HepG2 (cell line): Measurements from ENCODE around the gene C1QTNF6. TPM values are rescaled to one million over a fixed set of nuclear protein-coding genes. Genes with fewer than 3 reads are reported as not detected.

ENCODE experiments used
- ATAC-seq: fragments of 200-7000 bp; cut with Tn5 transposase; 3 replicates; pipeline ENCODE4 v1.9.1; 2020; ENCODE audit warnings: mild to moderate bottlenecking, moderate library complexity
- BruUV-seq: library from RNA; stranded (reverse); fragments of 400-500 nt; replicated peaks from 2 replicates; lab custom pipeline; 2021; lab: Mats Ljungman, UMichigan
- CTCF ChIA-PET: fragments of 300-600 bp; formaldehyde crosslinking; extraction: SDS; loops from one replicate; lab custom pipeline; 2021; ENCODE audit warnings: low total read pairs, inconsistent platforms, low intra/inter-chr PET ratio; lab: Yijun Ruan, JAX
- POLR2A ChIA-PET: fragments of 350-600 bp; sonication (Branson Sonifier 250); formaldehyde crosslinking; loops from one replicate; lab custom pipeline; 2020; ENCODE audit warnings: antibody characterized with exemption, inconsistent platforms; lab: Yijun Ruan, JAX
- DNase-seq: peaks from one replicate; pipeline ENCODE4 v3.0.0-alpha.2; 2015; ENCODE audit warnings: low spot score
- FAIRE-seq: peaks from 3 replicates; lab custom pipeline; 2011; peaks lifted over from hg19 to GRCh38; lab: Jason Lieb, UNC
- H2AFZ ChIP-seq: one replicate; pipeline ENCODE4 v1.6.1; 2011; ENCODE audit warnings: low read length, inconsistent platforms
- H3K27ac ChIP-seq: fragments of 300-600 bp; 3 replicates; pipeline ENCODE4 v1.8.0; 2011; ENCODE audit warnings: mixed run types, mild to moderate bottlenecking, mixed read lengths, low read length, inconsistent platforms; ENCODE audit not compliant: insufficient read depth; ENCODE audit errors: extremely low read length
- H3K27me3 ChIP-seq, 2 experiments: fragments of 200-600 bp in 1 of 2; 2 replicates in 1 of 2; 3 replicates in 1 of 2; pipeline versions ENCODE4 v1.6.0 to v1.8.0; 2011; ENCODE audit warnings: low read length in 2 of 2, mild to moderate bottlenecking in 2 of 2, moderate library complexity in 2 of 2, inconsistent platforms in 1 of 2; ENCODE audit not compliant: insufficient read depth in 2 of 2, control insufficient read depth in 1 of 2
- H3K36me3 ChIP-seq, 2 experiments: fragments of 200-600 bp in 1 of 2; replicated peaks in 1 of 2; 2 replicates in 1 of 2; 3 replicates in 1 of 2; pipeline versions ENCODE4 v1.5.1 to v1.8.0; 2011; ENCODE audit warnings: low read length in 2 of 2, inconsistent platforms in 1 of 2; ENCODE audit not compliant: insufficient read depth in 2 of 2, control insufficient read depth in 1 of 2
- H3K4me1 ChIP-seq: 2 replicates; pipeline ENCODE4 v1.5.1; 2012; ENCODE audit warnings: low read length, inconsistent platforms; ENCODE audit not compliant: insufficient read depth
- H3K4me2 ChIP-seq: 2 replicates; pipeline ENCODE4 v1.6.0; 2011; ENCODE audit warnings: low read depth, low read length, inconsistent platforms
- H3K4me3 ChIP-seq, 3 experiments: fragments of 200-600 bp in 1 of 3; sonication (generic), shearing (Covaris generic) in 1 of 3; replicated peaks in 1 of 3; 2 replicates each; pipeline ENCODE4 v1.5.1; 2011 to 2016; ENCODE audit warnings: low read length in 3 of 3, inconsistent platforms in 2 of 3, low read depth in 2 of 3, mild to moderate bottlenecking in 2 of 3, control low read depth in 1 of 3, mixed read lengths in 1 of 3; ENCODE audit not compliant: insufficient read depth in 1 of 3
- H3K79me2 ChIP-seq: one replicate; pipeline ENCODE4 v1.6.1; 2011; ENCODE audit warnings: low read length, inconsistent platforms; ENCODE audit not compliant: insufficient read depth
- H3K9ac ChIP-seq: 2 replicates; pipeline ENCODE4 v1.6.0; 2011; ENCODE audit warnings: mild to moderate bottlenecking, low read depth, low read length, inconsistent platforms; ENCODE audit not compliant: insufficient read depth
- H3K9me3 ChIP-seq: 2 replicates; pipeline ENCODE4 v1.5.1; 2012; ENCODE audit warnings: mild to moderate bottlenecking, low read length
- H4K20me1 ChIP-seq: 2 replicates; pipeline ENCODE4 v1.6.0; 2011; ENCODE audit warnings: inconsistent platforms, mild to moderate bottlenecking, low read length, moderate library complexity; ENCODE audit not compliant: insufficient read depth
- AHR ChIP-seq: IDR thresholded peaks from 2 replicates; pipeline ENCODE4 v1.6.1; 2018; ENCODE audit warnings: missing genetic modification reagents, missing compliant biosample characterization
- DR1 ChIP-seq: sonication (generic); formaldehyde crosslinking; IDR thresholded peaks from 2 replicates; pipeline ENCODE4 v1.8.0; 2021; ENCODE audit warnings: mild to moderate bottlenecking, missing genetic modification reagents, inconsistent platforms
- GLI4 ChIP-seq: sonication (generic); formaldehyde crosslinking; IDR thresholded peaks from 2 replicates; pipeline ENCODE4 v1.5.1; 2020; ENCODE audit warnings: missing genetic modification reagents, mild to moderate bottlenecking, moderate library complexity, borderline replicate concordance
- HMGXB4 ChIP-seq, 2 experiments: sonication (generic) in 1 of 2; formaldehyde crosslinking in 1 of 2; IDR thresholded peaks; 2 replicates each; pipeline versions ENCODE4 v1.4.0 to v1.6.1; 2018 to 2020; ENCODE audit warnings: missing genetic modification reagents in 2 of 2, borderline replicate concordance in 1 of 2, low read depth in 1 of 2, mild to moderate bottlenecking in 1 of 2, missing biosample characterization in 1 of 2
- RBM22 ChIP-seq: fragments of 200-400 bp; formaldehyde crosslinking; optimal IDR thresholded peaks from 2 replicates; pipeline ENCODE3; 2017; ENCODE audit warnings: mild to moderate bottlenecking, low read length, moderate library complexity
- REL ChIP-seq: sonication (generic); formaldehyde crosslinking; conservative IDR thresholded peaks from 2 replicates; pipeline ENCODE4 v1.8.0; 2022; ENCODE audit warnings: mild to moderate bottlenecking, missing genetic modification reagents, moderate library complexity
- SIX4 ChIP-seq: sonication (generic); formaldehyde crosslinking; IDR thresholded peaks from 2 replicates; pipeline ENCODE4 v1.4.0; 2020; ENCODE audit warnings: missing genetic modification reagents
- SNRNP70 ChIP-seq: fragments of 200-400 bp; formaldehyde crosslinking; IDR thresholded peaks from 2 replicates; pipeline ENCODE4 v1.6.1; 2017; ENCODE audit warnings: mild to moderate bottlenecking, low read depth, low read length, moderate library complexity
- ZBTB4 ChIP-seq: sonication (generic); formaldehyde crosslinking; IDR thresholded peaks from 2 replicates; pipeline ENCODE4 v1.4.0; 2020; ENCODE audit warnings: missing genetic modification reagents, mild to moderate bottlenecking, borderline replicate concordance
- ZNF124 ChIP-seq: sonication (generic); formaldehyde crosslinking; IDR thresholded peaks from 2 replicates; pipeline ENCODE4 v1.4.0; 2020; ENCODE audit warnings: missing genetic modification reagents
- ZNF550 ChIP-seq: sonication (generic); formaldehyde crosslinking; IDR thresholded peaks from 2 replicates; pipeline ENCODE4 v1.4.0; 2020; ENCODE audit warnings: mild to moderate bottlenecking, missing genetic modification reagents, borderline replicate concordance
- ZNF724P ChIP-seq: sonication (generic); formaldehyde crosslinking; IDR thresholded peaks from 2 replicates; pipeline ENCODE4 v1.8.0; 2022; ENCODE audit warnings: missing genetic modification reagents, borderline replicate concordance
- ZSCAN9 ChIP-seq: IDR thresholded peaks from 2 replicates; pipeline ENCODE4 v1.6.1; 2016; ENCODE audit warnings: borderline replicate concordance
- WGBS: methylation state at CpG from one replicate; pipeline ENCODE4 v1.1.6; 2017; ENCODE audit warnings: low lambda C conversion rate; 5-methylcytosine and 5-hydroxymethylcytosine counted together
- in situ Hi-C: cut with HindIII; loops from 2 replicates; pipeline ENCODE4 v1.10.0; 2017; ENCODE audit warnings: low pct_unique_long_range_greater_than_20kb; ENCODE audit not compliant: extremely low pct_ligation_motif_present
- intact Hi-C: fragments of 100-400 bp; cut with micrococcal nuclease; formaldehyde crosslinking; loops from one replicate; pipeline ENCODE4 v1.10.0; 2022; ENCODE audit not compliant: unreplicated experiment
- polyA plus RNA-seq, 8 experiments: library from polyadenylated mRNA; depleted of rRNA in 3 of 8; stranded (reverse) in 7 of 8; unstranded in 1 of 8; fragments of >200 nt; fragmentation: Illumina TruSeq in 4 of 8; extraction: Trizol in 4 of 8; gene quantifications; 2 replicates each; pipeline versions ENCODE4 v1.2.1 to v1.2.3, GENCODE V29; 2011 to 2016; ENCODE audit warnings: low read depth in 4 of 8, missing spikeins in 1 of 8, mixed read lengths in 1 of 8; ENCODE audit not compliant: insufficient read depth in 1 of 8
- total RNA-seq, 5 experiments: library from RNA; depleted of rRNA; stranded (reverse); fragments of >200 nt; fragmentation: Illumina TruSeq; extraction: Trizol; gene quantifications; 2 replicates each; pipeline ENCODE4 v1.2.3, GENCODE V29; 2016; ENCODE audit warnings: low read depth in 1 of 5
- TF ChIP-seq, protein P1 (sequence below): sonication (generic); formaldehyde crosslinking; conservative IDR thresholded peaks from 2 replicates; pipeline ENCODE4 v1.5.0; 2020; ENCODE audit warnings: missing genetic modification reagents
- TF ChIP-seq, protein P2 (sequence below): sonication (generic); formaldehyde crosslinking; IDR thresholded peaks from 2 replicates; pipeline ENCODE4 v1.8.0; 2023; ENCODE audit warnings: mild to moderate bottlenecking, missing genetic modification reagents

The C1QTNF6 gene
- total and polyA plus RNA-seq, 2 of the 13 experiments (the other 11 are each of a cell fraction or from before 2014, with no cell fraction given), result 2.7 to 6.9 TPM

GRCh38 chr22:37214731-37215030 lies 26.6 kb upstream of the C1QTNF6 start (continued):
- TF ChIP-seq HMGXB4 (CRISPR knock-in tag; IDR thresholded peaks at IDR 0.05; ENCODE audit: borderline replicate concordance in 1 of 2, low read depth in 1 of 2) (no peak), ZSCAN9 (CRISPR knock-in tag) (no peak), REL (CRISPR knock-in tag) (no peak), ZNF550 (CRISPR knock-in tag) (no peak), ZNF724P (CRISPR knock-in tag) (no peak)
- TF ChIP-seq, protein P1, sequence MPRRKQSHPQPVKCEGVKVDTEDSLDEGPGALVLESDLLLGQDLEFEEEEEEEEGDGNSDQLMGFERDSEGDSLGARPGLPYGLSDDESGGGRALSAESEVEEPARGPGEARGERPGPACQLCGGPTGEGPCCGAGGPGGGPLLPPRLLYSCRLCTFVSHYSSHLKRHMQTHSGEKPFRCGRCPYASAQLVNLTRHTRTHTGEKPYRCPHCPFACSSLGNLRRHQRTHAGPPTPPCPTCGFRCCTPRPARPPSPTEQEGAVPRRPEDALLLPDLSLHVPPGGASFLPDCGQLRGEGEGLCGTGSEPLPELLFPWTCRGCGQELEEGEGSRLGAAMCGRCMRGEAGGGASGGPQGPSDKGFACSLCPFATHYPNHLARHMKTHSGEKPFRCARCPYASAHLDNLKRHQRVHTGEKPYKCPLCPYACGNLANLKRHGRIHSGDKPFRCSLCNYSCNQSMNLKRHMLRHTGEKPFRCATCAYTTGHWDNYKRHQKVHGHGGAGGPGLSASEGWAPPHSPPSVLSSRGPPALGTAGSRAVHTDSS, result no peak

DNA sequence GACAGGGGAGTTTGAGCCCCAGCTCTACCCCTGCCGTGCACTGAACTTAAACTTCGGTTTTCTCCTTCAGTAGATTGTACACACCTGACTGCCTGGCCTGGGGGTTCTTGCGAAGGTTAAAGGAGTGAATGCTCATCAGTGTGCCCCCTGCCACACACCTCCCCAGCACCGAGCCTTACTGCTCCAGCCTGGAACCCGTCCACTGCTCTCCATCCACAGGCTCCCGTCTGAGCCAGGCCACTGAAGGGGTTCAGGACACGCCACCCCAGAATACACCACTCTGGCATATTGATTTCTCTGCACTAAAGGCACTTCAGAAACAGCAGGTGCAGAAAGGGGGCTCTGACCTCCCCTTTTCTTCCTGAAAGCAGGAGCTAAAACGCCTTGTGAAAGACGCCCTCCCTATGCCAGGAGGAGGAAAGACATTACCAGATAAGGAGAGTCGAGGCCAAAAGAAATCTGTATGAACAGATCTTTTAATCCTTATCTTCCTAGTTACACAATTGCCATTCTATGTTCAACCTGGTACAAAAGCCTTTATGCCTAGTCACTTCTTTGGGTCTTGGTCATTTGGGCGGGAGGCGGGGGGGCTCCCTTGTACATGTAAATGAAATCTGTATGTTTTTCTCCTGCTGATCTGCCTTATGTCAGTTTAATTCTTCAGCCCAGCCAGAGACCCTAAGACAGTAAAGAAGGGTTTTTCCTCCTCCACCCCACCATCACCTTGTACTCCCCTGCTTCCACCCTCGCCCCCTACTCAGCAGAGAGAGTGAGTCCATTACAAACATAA lies 26.1 kb upstream of the C1QTNF6 start:
- Histone ChIP-seq H3K27ac (no peak overlapping the region), H3K9me3 (no peaks in the 10 kb centered on the region), H3K36me3 (no peaks in the 10 kb centered on the region), H3K4me3 (no peak overlapping the region), H4K20me1 (no peaks in the 10 kb centered on the region), H3K4me2 (no peak overlapping the region), H3K27me3 (peaks cover 0 to 33% of the 10 kb centered on the region in 2 experiments; a peak in 4 of 5 replicates), H3K79me2 (no peaks in the 10 kb centered on the region), H3K9ac (no peak overlapping the region), H2AFZ (no peak overlapping the region), H3K4me1 (peaks cover 28% of the 10 kb centered on the region)
- ChIA-PET POLR2A (no interaction called here), CTCF (no interaction called here)
- intact Hi-C loops, result no loop called here
- ATAC-seq (no peak), FAIRE-seq (no peak), DNase-seq (no peak)
- in situ Hi-C loops, result no loop called here
- 32% methylated on average over 13 of the region's 13 CpGs for WGBS
- BruUV-seq, result no TSS peak
- TF ChIP-seq, protein P2, sequence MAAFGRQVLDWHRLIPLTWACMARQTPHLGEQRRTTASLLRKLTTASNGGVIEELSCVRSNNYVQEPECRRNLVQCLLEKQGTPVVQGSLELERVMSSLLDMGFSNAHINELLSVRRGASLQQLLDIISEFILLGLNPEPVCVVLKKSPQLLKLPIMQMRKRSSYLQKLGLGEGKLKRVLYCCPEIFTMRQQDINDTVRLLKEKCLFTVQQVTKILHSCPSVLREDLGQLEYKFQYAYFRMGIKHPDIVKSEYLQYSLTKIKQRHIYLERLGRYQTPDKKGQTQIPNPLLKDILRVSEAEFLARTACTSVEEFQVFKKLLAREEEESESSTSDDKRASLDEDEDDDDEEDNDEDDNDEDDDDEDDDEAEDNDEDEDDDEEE, result no peak
- no peak for TF ChIP-seq GLI4 (CRISPR knock-in tag)
- TF ChIP-seq ZNF124 (CRISPR knock-in tag), result no peak
- TF ChIP-seq RBM22, result no peak
- TF ChIP-seq DR1 (CRISPR knock-in tag), result no peak
- no peak for TF ChIP-seq ZBTB4 (CRISPR knock-in tag)
- TF ChIP-seq SIX4 (CRISPR knock-in tag), result no peak
- TF ChIP-seq AHR (CRISPR knock-in tag), result no peak
- TF ChIP-seq SNRNP70, result no peak
